Measurements from ENCODE around the gene ILDR1. TPM values are rescaled to one million over a fixed set of nuclear protein-coding genes. Genes with fewer than 3 reads are reported as not detected.

Gene ILDR1
- total RNA-seq, 1 donor from 2014 or later, result not detected

DNA sequence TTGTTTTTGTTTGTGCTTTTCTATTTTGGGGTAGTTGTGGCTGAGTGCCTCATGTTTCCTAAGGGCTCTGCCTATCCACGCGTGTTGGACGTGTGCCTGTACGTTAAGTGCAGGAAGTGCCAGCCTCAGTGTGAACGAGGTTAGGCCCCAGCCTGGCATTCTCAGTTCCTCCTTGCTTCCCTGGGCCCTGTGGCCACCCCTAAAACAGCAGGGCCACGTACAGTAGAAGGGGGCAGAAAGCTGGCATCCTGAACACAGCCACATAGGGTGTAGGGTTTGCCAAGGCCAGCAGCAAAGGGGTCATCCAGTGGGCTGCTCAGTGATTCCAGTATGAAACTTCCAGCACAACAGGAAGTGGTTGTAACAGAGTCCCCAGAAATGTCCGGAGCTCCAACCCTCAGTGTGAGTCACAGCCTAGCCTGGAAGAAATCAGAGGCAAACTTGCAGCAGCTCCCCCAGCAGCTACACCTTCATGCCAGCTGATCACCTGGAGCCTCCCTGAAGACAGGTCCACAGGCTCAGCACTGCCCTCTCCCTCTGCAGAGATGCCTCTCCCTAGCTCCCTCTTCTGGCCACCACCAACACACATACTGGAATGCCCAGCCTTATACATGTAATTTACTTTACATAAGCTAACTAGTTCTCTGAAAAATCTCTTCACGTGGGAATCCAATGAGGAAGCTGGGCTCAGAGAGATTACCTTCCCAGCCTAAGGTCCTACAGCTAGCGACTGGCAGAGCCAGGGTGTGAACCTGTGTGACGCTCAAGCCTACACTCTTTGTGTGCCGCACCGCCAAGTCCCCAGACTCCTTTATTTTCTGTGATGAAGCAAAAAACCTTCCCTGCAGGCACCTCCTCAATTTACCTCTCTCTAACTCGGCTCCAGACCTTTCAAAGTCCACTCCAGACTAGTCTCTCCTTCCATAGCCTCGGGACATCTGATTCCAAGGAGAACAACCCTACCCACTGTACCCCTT is 26.6 kb downstream of the ILDR1 start:
- DNase-seq (ENCODE audit: low spot score in 2 of 2), result no peak
- no peak for FAIRE-seq

DNA sequence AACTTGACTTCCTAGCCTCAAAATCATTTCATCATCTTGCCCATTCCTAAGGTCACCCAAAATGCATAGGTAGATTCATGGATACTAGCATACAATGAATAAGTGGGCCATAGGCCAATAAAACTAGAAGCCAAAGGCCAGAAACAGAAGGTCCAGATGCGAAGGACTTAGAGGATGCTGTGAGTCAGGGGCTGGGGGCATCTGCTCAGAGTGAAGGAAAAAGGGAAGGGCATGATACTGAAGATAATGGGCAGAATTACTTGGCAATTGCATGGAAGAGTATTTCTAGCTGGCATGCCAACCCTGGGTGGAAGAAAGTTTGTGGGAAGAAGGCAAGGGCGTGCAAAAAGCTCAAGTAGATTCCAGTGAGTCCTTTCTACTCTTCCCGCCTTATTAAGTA is 27.5 kb downstream of the ILDR1 start:
- FAIRE-seq (no peak), DNase-seq (ENCODE audit: low spot score in 2 of 2) (no peak)

DNA sequence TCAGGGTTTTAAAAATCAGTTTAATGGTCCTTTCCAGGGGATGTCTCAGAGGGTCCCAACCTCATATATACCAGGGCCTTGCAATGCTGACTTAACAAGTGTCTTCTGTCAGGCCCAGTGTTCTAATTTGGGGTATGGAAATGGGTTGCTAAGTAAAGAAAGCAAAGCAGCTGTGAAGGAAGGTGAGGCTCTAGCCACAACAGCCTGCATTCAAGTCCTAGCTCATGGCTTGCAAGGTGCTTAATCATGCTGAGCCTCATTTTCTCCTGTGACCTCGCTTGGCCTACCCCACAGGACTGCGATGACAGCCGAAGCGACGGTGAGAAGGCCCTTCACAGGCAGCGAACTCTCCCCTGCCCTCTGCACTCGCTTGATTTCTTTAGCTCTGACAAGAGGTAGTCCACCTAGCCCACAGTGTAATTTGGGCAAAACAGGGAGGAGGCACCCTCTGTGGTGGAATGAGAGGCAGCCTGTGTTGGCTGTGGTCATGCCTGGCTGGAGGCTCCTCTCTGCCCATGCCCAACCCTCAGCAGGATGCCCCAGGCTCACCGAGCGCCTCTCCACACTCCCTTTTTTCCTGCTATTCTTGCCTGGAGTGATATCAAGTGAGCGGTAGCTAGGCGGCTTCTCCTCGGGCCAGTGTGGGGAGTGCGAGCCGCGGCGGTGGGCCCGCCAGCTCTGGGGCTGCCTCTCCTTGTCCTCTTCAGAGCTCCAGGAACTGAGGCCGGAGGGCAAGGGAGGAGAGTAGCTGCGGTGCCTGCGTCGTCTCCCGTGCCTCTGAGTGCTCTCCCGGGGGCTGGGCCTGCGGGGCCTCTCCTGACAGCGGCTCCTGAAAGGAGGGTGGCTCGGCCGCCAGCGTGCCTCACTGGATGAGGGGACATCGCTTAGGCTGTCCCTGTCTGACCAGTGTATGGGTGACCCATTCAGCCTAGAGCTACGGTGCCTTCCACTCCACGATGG is 29.2 kb downstream of the ILDR1 start:
- DNase-seq (ENCODE audit: low spot score in 2 of 2) (no peak), FAIRE-seq (no peak)

DNA sequence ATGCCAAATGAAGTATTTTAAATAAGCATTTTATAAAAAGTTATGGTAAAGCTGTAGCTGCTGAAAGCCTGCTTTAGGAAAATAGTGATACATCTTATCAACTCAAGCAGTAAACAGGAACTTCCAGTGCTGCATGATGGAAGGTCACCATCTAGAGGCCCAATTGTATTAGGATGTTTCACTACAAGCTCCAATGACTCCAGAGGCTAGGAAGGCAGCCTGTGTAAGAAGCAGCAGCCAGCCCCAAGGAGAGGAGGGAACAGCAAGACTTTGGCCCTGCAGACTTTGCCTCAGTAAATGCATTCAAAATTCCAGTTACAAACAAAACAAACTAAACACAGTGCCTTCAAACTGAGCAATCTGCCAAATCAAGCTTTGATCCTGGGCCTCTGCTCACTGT is 32.1 kb downstream of the ILDR1 start:
- FAIRE-seq, result no peak
- DNase-seq (ENCODE audit: low spot score in 2 of 2), result no peak

DNA sequence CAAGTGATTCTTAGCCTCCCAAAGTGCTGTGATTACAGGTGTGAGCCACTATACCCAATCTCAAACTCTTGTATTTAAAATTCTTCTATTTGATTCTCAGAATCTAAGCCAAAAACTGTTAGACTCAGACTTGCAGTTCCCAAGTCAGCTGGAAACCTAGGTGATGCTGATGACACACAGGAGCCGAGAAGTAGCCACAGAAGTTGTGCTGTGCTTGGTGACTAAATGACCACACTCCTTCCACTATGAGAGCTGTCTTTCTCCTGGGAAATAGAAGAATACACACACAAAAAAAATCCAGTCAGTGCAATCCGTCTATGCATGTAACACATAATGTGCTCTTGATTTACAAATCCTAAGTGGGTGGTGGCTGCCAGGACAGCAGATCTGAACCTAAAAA is 33.9 kb downstream of the ILDR1 start:
- no peak for FAIRE-seq
- DNase-seq (ENCODE audit: low spot score in 2 of 2), result no peak

DNA sequence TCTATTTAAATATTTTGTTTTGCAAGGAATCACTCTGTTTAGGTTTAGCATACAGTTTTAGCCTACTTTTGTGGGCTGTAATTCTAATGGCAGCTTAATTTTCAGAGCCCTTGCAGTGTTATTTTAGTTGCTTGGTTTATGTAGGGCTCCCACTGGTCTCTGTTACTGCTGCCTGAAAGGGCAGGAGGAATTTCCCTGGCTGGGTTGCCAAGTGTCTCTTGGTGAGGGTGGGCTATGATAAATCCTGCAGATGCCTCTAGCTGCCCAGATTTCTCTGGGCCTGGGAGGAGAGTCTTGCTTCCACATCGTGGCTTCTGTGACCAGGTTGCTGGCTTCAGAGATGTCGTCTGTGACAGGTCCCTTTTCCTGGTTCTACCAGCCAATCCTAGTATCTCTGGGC is 36.2 kb downstream of the ILDR1 start:
- DNase-seq (ENCODE audit: low spot score in 2 of 2) (no peak), FAIRE-seq (no peak)

DNA sequence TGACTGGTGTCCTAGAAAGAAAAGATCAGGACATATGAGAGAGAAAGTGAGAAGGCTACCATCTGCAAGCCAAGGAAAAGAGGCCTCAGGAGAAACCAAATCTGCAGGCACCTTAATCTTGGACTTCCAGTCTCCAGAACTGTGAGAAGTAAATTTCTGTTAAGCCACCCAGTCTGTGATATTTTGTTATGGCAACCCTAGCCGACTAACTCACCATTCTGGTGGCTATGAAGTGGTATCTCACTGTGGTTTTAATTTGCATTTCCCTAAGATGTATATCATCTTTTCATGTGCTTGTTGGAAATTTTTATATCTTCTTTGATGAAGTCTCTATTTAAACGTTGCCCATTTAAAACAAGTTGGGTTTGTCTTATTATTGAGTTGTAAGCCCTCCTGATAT is 40.6 kb downstream of the ILDR1 start:
- DNase-seq (ENCODE audit: low spot score in 2 of 2), result no peak
- no peak for FAIRE-seq

DNA sequence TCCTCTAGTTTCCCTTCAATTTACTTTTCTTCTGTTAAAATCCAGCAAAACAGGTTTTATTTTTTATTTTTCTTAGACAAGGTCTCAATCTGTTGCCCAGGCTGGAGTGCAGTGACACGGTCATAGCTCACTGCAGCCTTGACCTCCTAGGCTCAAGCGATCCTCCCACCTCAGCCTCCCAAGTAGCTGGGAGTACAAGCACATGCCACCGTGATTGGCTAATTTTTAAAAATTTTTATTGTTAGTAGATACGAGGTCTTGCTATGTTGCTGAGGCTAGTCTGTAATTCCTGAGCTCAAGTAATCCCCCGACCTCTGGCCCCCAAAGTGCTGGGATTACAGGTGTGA is 41.6 kb downstream of the ILDR1 start:
- DNase-seq (ENCODE audit: low spot score in 2 of 2) (no peak), FAIRE-seq (no peak)

DNA sequence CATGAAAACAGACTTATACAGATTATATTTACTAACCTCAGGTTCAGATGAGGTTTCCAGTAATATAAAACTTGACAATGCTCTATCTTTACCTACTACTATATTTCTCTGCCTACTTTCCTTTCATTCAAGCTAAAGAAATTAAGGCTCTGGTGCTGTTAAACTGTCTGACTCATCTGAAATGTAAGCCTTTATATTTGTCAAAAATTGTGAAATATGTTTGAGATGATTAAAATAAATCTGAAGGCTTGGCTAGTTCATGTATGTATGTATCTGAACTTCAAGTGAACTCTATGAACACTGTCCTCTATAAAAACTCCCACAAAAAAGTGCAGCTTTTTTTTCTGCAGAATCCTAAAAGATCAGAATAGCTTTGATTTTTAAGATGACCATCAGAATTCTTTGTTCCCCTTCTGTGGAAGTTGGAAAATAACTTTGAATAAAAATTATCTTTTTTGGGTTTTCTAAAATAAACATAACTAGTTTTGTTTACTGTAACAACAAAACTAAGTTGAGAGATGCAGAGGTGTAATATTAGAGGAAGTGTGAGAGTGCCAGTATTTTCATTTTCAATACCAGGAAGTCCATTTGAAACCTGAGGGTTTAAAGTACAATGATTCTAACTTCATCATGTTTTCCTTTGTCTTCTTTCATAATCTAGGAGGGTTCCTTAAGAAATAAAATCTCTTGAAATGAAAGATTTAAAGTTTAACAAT is 42.2 kb downstream of the ILDR1 start:
- DNase-seq (ENCODE audit: low spot score in 2 of 2), result no peak
- no peak for FAIRE-seq

DNA sequence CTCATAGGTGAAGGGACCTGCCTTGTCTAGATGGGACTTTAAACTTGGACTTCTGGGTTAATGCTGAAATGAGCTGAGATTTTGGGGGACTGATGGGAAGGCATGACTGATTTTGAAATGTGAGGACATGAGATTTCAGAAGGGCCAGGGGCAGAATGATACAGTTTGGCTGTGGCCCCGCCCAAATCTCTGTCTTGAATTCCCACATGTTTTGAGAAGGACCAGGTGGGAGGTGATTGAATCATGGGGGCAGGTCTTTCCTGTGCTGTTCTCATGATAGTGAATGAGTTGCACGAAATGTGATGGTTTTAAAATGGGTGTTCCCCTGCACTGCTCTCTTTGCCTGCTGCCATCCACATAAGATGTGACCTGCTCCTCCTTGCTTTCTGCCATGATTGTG is 42.8 kb downstream of the ILDR1 start:
- FAIRE-seq, result no peak
- DNase-seq (ENCODE audit: low spot score in 2 of 2), result no peak

DNA sequence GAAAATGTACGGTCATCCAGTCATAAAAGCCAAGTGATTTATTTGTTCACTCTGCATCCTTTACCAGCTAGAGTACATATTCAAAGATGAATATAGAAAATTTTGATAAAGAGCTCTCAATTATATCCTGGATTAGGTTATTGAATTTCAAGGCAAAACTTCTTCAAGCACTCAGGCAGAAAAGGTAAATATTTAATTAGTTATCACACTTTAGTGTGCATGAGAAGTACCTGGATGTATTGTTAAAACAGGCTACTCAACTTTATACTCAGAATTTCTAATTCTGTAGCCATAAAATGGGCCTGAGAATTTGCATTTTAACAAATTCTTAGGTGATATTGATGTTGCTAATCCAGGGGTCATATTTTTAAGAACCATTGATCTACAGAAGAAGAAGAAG is 45.3 kb downstream of the ILDR1 start:
- no peak for DNase-seq (ENCODE audit: low spot score in 2 of 2)

DNA sequence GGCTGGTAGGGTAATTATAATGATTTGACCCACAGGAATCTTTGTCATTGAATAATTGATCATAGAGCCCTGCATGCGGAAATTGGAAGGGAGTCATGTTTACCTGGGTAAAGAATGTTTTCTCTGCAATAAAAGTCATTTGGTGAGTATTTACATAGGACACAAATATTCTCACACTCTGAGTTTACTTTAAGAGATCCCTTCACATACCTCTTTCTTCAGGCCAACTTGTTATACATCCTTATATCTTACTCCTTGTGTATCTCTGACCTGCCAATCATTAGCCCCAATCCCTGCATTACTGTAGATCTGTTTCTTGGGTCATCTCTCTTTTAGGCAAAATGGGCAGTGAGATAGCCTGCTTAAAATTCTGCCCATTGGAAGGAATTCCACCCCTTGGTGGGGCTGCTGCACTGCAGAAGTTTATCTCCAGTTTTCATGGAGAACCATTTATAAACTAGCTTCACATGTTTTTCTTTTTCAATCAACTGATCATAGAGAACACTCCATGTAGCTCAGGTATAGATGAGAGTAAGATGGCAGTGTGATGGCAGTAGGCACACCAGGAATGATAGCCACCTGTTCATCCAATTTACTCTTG is 46.2 kb downstream of the ILDR1 start:
- DNase-seq (ENCODE audit: low spot score in 2 of 2), result no peak
- no peak for FAIRE-seq

More for the DNA sequence above, 45.3 kb downstream of the ILDR1 start:
- FAIRE-seq, result no peak

DNA sequence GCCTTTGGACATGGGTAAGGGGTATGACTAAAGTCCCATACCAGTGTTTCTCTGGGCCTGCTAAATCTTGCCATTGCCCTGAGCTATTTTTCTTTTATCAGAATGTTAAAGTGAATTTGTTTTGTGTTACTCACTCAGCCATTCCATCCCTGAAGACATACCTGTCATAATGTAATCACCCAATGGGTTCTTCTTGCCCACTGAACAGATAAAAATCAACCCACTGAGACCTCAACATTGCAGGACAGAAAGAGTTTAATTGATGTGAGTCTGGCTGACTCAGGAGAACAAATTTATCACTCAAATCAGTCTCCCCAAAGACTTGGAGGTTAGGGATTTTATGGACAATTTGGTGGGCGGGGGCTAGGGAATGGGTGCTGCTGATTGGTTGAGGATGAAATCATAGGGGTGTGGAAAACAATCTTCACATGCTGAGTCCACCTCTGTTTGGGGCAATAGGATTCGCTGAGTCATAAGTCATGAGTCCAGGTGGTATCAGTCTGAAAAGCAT is 47.4 kb downstream of the ILDR1 start:
- DNase-seq (ENCODE audit: low spot score in 2 of 2) (no peak), FAIRE-seq (no peak)

DNA sequence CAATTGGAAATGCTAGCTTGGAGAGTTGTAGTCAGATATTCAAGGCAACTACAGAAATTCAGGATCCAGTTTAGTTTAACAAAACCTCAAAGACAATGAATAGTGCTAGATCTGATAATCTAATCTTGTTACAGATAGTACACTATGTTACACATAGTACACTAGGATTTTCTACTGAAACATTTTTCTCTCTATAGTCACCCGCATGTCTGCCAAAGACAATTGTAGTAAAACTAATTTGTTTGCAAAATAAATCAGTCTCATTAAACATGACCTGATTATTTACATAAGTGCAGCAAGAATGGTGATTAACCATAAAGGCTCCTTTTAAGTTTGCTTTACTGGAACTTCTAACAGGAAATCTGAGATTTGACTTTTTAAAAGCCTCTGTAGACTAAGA is 52.0 kb downstream of the ILDR1 start:
- no peak for FAIRE-seq
- DNase-seq (ENCODE audit: low spot score in 2 of 2), result no peak

DNA sequence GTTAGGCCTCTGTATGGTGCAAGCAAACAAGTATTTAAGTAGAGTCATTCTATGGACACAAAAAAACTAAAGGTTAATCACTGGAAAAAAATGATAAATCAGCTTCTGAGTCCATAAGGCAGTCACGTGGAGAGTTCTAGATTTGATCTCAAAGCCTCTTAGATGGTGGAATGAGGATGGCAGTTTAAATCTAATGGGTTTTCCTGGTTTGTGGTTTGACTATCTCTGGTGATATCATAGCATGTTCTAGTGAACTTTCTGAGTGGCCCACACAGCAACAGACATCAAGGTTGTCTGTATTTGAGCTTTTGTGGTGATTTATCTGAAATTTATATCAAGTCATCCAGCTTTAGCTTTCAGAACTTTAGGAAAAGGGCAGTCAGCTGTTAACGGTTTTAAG is 52.4 kb downstream of the ILDR1 start:
- no peak for FAIRE-seq
- DNase-seq (ENCODE audit: low spot score in 2 of 2), result no peak

DNA sequence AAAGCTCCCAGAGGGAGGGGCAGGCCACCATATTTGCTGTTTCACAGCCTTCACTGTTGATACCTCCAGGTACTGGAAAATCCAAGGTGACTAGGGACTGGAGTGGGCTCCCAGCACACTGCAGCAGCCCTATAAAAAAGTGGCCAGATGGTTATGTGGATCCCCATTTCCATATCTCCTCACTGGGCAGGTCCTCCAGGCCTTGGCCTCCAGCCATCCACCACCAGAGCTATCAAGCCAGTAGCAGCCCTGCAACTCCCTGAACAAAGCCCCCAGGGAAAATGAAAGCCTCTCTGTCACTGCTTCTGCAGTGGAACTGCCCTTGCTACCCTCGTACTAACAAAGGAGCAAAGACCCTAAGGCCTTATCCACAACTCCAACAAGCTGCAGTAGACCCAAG is 58.4 kb downstream of the ILDR1 start:
- FAIRE-seq (no peak), DNase-seq (ENCODE audit: low spot score in 2 of 2) (no peak)

DNA sequence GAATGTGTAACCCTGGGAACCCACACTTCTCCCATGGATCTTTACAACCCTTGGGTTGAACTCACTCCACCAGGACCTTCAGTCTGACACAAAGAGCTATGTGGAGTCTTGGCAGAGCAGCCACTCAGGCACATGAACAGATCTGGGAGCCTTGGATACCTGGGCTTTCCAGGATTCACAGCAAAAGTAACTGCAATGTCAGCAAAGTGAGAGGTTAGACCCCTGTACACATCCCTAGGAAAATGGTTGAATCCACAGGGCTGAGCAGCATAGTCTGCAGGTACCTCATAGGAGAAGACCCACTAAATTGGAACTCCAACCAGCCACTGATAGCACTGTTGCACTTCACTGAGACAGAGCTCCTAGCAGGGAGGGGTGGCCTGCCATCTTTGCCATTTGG is 59.6 kb downstream of the ILDR1 start:
- DNase-seq (ENCODE audit: low spot score in 2 of 2) (no peak), FAIRE-seq (no peak)

DNA sequence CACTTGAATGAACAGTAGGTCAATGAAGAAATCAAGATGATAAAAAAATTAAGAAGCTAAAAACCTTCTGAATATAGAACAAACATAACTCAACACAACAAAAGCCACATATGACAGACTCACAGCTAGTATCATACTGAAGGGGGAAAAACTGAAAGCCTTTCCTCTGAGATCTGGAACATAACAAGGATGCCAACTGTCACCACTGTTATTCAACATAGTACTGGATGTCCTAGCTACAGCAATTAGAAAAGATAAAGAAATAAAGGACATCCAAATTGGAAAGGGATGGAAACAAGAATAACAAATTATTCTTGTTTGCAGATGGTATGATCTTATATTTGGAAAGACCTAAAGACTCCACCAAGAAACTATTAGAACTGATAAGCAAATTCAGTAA is 60.8 kb downstream of the ILDR1 start:
- FAIRE-seq (no peak), DNase-seq (ENCODE audit: low spot score in 2 of 2) (no peak)

DNA sequence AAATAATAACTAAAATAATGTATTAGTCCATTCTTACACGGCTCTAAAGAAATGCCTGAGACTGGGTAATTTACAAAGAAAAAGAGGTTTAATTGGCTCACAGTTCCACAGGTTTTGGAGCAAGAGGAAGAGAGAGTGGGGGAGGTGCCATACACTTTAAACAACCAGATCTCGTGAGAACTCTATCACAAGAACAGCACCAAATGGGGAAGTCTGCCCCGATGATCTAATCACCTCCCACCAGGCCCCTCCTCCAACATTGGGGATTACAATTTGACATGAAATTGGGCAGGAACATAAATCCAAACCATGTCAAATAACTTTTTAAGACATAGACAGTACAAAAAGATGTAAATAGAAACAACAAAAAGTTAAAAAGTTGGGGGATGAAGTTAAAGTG is 63.2 kb downstream of the ILDR1 start:
- DNase-seq (ENCODE audit: low spot score in 2 of 2) (no peak), FAIRE-seq (no peak)

Measured in frontal cortex (tissue), 4 donors.